ENCODE results near the gene DUS1L.

DNA sequence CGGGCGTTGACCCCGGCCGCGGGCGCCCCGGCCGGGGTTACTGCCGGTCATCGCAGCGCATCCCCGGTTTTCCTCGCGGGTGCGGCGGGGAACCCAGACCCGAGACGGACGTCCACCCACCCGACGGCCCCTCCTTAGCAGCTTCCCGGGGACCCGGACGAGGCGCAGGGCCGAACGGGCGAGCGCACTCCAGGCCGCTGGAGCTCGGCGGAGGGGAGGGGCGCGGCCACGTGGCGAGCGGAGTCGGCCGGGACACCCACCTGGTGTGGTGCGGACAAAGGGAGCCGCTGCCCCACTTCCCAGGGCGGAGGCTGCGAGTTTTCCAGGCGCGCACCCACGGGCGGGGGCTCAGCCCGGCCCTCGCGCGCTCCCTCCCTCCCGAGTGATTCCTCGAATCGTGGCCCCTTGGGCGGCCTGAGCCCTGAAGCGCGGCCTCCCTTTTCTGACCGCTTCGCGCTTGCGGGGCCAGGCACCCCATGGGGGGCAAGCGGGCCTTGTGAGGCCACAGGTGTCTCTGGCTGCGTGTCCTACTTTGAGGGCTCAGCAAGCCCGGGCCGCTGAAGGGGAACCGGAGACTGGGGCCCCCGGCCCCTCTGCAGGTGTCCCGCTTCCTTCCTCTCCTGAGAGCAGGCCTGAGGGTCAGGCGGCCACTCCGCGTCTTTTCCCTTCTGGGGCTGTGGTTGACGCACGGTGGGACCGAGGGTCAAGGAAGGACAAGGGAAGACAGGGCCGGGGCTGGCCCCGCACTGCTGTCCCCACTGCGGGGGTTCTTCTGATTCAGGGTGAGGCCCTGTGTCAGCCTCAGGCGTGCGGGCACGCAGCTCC is 33.5 kb upstream of the DUS1L start:
- no peak for TF ChIP-seq CTCF (IDR thresholded peaks at IDR 0.05)
- no peak for TF ChIP-seq POLR2A (IDR thresholded peaks at IDR 0.05; ENCODE audit: low read length)
- no peak; the same call in 2 of the 3 replicates for TF ChIP-seq BCL3 (IDR thresholded peaks at IDR 0.05)
- no peak for TF ChIP-seq ZFP36 (IDR thresholded peaks at IDR 0.05; ENCODE audit: borderline replicate concordance, partially characterized antibody)
- peak; percentile 49 for TF ChIP-seq PHF8 (IDR thresholded peaks at IDR 0.05; ENCODE audit: borderline replicate concordance, low read depth)
- peak; percentile 14; the same call in 1 of the 2 replicates for TF ChIP-seq USF2 (IDR thresholded peaks at IDR 0.05)
- TF ChIP-seq EP300 (IDR thresholded peaks at IDR 0.05): no peak
- no peak for TF ChIP-seq GATA3 (IDR thresholded peaks at IDR 0.05; ENCODE audit: borderline replicate concordance)
- peak; percentile 89 for TF ChIP-seq HOXA7 (CRISPR knock-in tag; IDR thresholded peaks at IDR 0.05)
- no peak for TF ChIP-seq SREBF2 (IDR thresholded peaks at IDR 0.05)
- no peak for TF ChIP-seq RAD21 (conservative IDR thresholded peaks at IDR 0.05 in 1 of 2, IDR thresholded peaks at IDR 0.05 in 1 of 2)
- TF ChIP-seq FOSL2 (IDR thresholded peaks at IDR 0.05): no peak
- TF ChIP-seq FOSL2 (CRISPR knock-in tag; IDR thresholded peaks at IDR 0.05): no peak
